ENCODE data around the gene ENHO. TPM values are rescaled to one million over a fixed set of nuclear protein-coding genes. Genes with fewer than 3 reads are reported as not detected.

ENHO gene
- total and polyA plus RNA-seq, 2 donors = 0.47 to 3.7 TPM

DNA sequence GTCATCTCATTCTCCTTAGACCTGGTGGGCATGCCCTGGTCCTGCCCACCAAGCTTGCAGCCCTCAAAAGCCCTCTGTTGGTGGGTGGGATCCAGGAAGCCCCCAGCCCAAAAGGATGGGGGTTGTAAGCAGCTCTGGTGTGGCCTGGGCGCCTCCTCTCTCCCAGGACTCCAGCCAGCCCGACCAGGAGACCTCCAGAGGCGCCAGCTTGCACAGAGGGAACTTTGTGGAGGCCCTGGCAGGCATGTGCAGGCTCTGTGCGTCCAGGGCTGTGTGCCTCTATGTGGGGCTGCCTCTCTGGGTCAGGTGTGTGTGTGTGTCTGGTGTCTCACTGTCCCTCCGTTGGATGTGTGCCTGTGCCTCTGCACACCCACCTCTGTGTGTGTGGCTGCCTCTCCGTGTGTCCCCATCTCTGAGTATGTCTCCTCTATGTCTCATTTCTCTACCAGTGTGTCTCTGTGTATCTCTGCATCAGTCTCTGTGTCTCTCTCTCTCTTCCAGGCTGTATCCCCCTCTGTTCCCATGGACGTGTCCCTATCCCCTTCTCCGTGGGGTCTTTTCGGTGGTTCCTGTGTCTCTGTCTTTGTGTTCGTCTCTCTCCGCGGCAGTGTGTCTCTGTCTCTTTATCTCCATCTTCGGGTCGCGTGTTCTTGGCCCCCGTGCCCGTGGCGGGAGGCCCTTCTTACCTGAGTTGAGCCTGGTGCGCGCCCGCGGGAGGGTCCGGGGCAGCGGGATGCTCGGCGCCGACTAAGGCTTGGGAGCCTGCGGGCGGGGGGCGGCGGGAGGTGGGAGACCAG is 501 bp downstream of the ENHO start:
- Histone ChIP-seq H3K27ac (ENCODE audit: low read depth in 1 of 2, low read length in 1 of 2) (no peak overlapping the region), H3K4me3 (ENCODE audit: low read length in 2 of 2) (peak overlapping the region in 1 of 2 donors; percentile 44), H3K27me3 (ENCODE audit: control insufficient read depth in 2 of 2, insufficient read depth in 1 of 2, low read length in 1 of 2) (peaks cover 17 to 58% of the 10 kb centered on the region in 2 donors), H3K9me3 (ENCODE audit: control insufficient read depth in 2 of 2, insufficient read depth in 1 of 2, low read length in 1 of 2) (peaks cover 0 to 4% of the 10 kb centered on the region in 2 donors), H3K36me3 (ENCODE audit: control insufficient read depth in 2 of 2, insufficient read depth in 2 of 2, low read length in 1 of 2) (no peaks in the 10 kb centered on the region), H3K4me1 (ENCODE audit: control insufficient read depth in 2 of 2, insufficient read depth in 2 of 2, low read length in 2 of 2) (peaks cover 5 to 6% of the 10 kb centered on the region in 2 donors)
- WGBS = 27% methylated on average over 31 of the region's 31 CpGs
- no peak for DNase-seq (ENCODE audit: low read depth in 6 of 9, low spot score in 9 of 9)

- DNase-seq (ENCODE audit: low read depth in 6 of 9, low spot score in 9 of 9) = no peak
- Histone ChIP-seq H3K27ac (ENCODE audit: low read depth in 1 of 2, low read length in 1 of 2) (no peak overlapping the region), H3K4me1 (ENCODE audit: control insufficient read depth in 2 of 2, insufficient read depth in 2 of 2, low read length in 2 of 2) (peaks cover 5 to 6% of the 10 kb centered on the region in 2 donors), H3K27me3 (ENCODE audit: control insufficient read depth in 2 of 2, insufficient read depth in 1 of 2, low read length in 1 of 2) (peaks cover 17 to 62% of the 10 kb centered on the region in 2 donors), H3K4me3 (ENCODE audit: low read length in 2 of 2) (no peak overlapping the region), H3K36me3 (ENCODE audit: control insufficient read depth in 2 of 2, insufficient read depth in 2 of 2, low read length in 1 of 2) (no peaks in the 10 kb centered on the region), H3K9me3 (ENCODE audit: control insufficient read depth in 2 of 2, insufficient read depth in 1 of 2, low read length in 1 of 2) (peaks cover 0 to 4% of the 10 kb centered on the region in 2 donors)
- 97% methylated on average over 11 of the region's 11 CpGs for WGBS
Measured at GRCh38 chr9:34521406-34522045, 1.3 kb downstream of the ENHO start.

DNA sequence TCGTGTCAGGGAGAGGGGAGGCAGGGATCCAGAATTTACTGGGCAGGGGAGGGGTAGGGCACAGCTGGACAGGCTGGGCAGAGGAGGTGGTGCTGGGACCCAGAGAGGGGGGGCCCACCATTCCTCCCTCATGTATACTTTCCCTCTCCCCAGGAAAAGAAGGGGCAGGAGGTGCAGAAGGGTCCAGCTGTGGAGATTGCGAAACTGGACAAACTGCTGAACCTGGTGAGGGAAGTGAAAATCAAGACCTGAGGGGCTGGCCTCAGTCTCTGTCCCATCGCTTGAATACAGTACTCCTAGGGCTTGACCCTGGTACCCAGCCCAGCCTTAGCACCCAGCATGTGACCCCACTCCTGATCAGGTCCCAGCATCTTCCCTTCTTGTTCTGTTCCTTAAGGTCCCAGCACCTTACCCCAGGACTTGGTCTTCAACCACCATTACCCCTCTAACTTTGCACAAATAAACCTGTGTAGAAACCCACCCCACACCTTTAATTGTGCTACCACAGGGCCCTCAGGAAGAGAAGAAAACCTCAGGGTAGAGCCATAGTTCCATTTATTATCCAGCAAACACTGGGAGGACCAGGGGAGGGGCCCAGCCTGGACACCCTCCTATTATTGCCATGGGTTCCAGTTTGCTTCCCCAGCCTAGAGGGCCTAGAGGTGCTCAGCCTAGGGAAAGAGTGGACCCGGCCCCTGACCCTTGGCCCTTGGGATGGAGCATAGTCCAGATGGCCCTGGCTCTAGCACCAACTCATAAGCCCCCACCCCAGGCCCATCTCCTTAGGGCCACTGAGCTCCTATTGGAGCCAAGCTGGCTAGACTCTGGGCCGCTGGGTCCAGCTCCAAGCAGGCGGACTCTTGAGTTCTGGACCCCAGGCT is 2.0 kb downstream of the ENHO start:
- Histone ChIP-seq H3K4me1 (ENCODE audit: control insufficient read depth in 2 of 2, insufficient read depth in 2 of 2, low read length in 2 of 2) (peaks cover 5 to 6% of the 10 kb centered on the region in 2 donors), H3K4me3 (ENCODE audit: low read length in 2 of 2) (no peak overlapping the region), H3K27me3 (ENCODE audit: control insufficient read depth in 2 of 2, insufficient read depth in 1 of 2, low read length in 1 of 2) (peaks cover 17 to 64% of the 10 kb centered on the region in 2 donors), H3K9me3 (ENCODE audit: control insufficient read depth in 2 of 2, insufficient read depth in 1 of 2, low read length in 1 of 2) (peaks cover 0 to 4% of the 10 kb centered on the region in 2 donors), H3K36me3 (ENCODE audit: control insufficient read depth in 2 of 2, insufficient read depth in 2 of 2, low read length in 1 of 2) (no peaks in the 10 kb centered on the region), H3K27ac (ENCODE audit: low read depth in 1 of 2, low read length in 1 of 2) (no peak overlapping the region)
- DNase-seq (ENCODE audit: low read depth in 6 of 9, low spot score in 9 of 9) = no peak
- 95% methylated on average over 6 of the region's 6 CpGs for WGBS

- peaks cover 17 to 62% of the 10 kb centered on the region in 2 donors for H3K27me3 ChIP-seq (ENCODE audit: control insufficient read depth in 2 of 2, insufficient read depth in 1 of 2, low read length in 1 of 2)
- H3K4me1 ChIP-seq (ENCODE audit: control insufficient read depth in 2 of 2, insufficient read depth in 2 of 2, low read length in 2 of 2) = peaks cover 5 to 6% of the 10 kb centered on the region in 2 donors
- peaks cover 0 to 4% of the 10 kb centered on the region in 2 donors for H3K9me3 ChIP-seq (ENCODE audit: control insufficient read depth in 2 of 2, insufficient read depth in 1 of 2, low read length in 1 of 2)
- H3K36me3 ChIP-seq (ENCODE audit: control insufficient read depth in 2 of 2, insufficient read depth in 2 of 2, low read length in 1 of 2) = no peaks in the 10 kb centered on the region
- no peak for DNase-seq (ENCODE audit: low read depth in 6 of 9, low spot score in 9 of 9)
- WGBS = 94% methylated on average over 6 of the region's 6 CpGs
- H3K27ac ChIP-seq (ENCODE audit: low read depth in 1 of 2, low read length in 1 of 2) = no peak overlapping the region
- no peak overlapping the region for H3K4me3 ChIP-seq (ENCODE audit: low read length in 2 of 2)
Measured at GRCh38 chr9:34520096-34520495, 2.7 kb downstream of the ENHO start.

- Histone ChIP-seq H3K4me3 (ENCODE audit: low read length in 2 of 2) (no peak overlapping the region), H3K36me3 (ENCODE audit: control insufficient read depth in 2 of 2, insufficient read depth in 2 of 2, low read length in 1 of 2) (no peaks in the 10 kb centered on the region), H3K27ac (ENCODE audit: low read depth in 1 of 2, low read length in 1 of 2) (no peak overlapping the region), H3K9me3 (ENCODE audit: control insufficient read depth in 2 of 2, insufficient read depth in 1 of 2, low read length in 1 of 2) (peaks cover 0 to 4% of the 10 kb centered on the region in 2 donors), H3K27me3 (ENCODE audit: control insufficient read depth in 2 of 2, insufficient read depth in 1 of 2, low read length in 1 of 2) (peaks cover 14 to 58% of the 10 kb centered on the region in 2 donors), H3K4me1 (ENCODE audit: control insufficient read depth in 2 of 2, insufficient read depth in 2 of 2, low read length in 2 of 2) (peaks cover 5 to 6% of the 10 kb centered on the region in 2 donors)
- DNase-seq (ENCODE audit: low read depth in 6 of 9, low spot score in 9 of 9) = no peak
- WGBS = 78% methylated on average over 2 of the region's 2 CpGs
Measured at GRCh38 chr9:34519321-34520020, 3.3 kb downstream of the ENHO start.

DNA sequence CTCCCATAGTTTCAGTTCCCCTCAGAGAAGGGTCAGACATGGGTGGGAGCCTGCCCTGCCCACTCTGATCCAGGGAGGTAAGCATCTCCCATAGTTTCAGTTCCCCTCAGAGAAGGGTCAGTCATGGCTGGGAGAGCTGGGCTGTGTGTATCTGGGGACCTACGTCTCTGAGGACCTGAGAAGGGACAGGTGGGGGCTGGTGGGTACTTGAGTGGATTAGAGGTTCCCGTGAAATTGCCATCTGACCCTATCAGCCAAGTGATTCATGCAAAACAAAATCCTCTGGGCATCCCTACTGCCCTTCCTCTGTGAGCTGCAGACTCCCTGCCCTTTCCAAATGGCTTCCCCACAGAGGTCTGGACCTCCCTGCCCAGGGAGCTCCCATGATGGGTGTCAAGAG is 3.9 kb downstream of the ENHO start:
- 96% methylated on average over 2 of the region's 2 CpGs for WGBS
- Histone ChIP-seq H3K36me3 (ENCODE audit: control insufficient read depth in 2 of 2, insufficient read depth in 2 of 2, low read length in 1 of 2) (no peaks in the 10 kb centered on the region), H3K27ac (ENCODE audit: low read depth in 1 of 2, low read length in 1 of 2) (no peak overlapping the region), H3K9me3 (ENCODE audit: control insufficient read depth in 2 of 2, insufficient read depth in 1 of 2, low read length in 1 of 2) (peaks cover 0 to 4% of the 10 kb centered on the region in 2 donors), H3K4me1 (ENCODE audit: control insufficient read depth in 2 of 2, insufficient read depth in 2 of 2, low read length in 2 of 2) (peaks cover 5 to 6% of the 10 kb centered on the region in 2 donors), H3K27me3 (ENCODE audit: control insufficient read depth in 2 of 2, insufficient read depth in 1 of 2, low read length in 1 of 2) (peaks cover 12 to 53% of the 10 kb centered on the region in 2 donors), H3K4me3 (ENCODE audit: low read length in 2 of 2) (no peak overlapping the region)
- no peak for DNase-seq (ENCODE audit: low read depth in 6 of 9, low spot score in 9 of 9)

GRCh38 chr9:34518110-34518616 is 4.6 kb downstream of the ENHO start:
- Histone ChIP-seq H3K27me3 (ENCODE audit: control insufficient read depth in 2 of 2, insufficient read depth in 1 of 2, low read length in 1 of 2) (peaks cover 12 to 47% of the 10 kb centered on the region in 2 donors), H3K27ac (ENCODE audit: low read depth in 1 of 2, low read length in 1 of 2) (no peak overlapping the region), H3K4me3 (ENCODE audit: low read length in 2 of 2) (no peak overlapping the region), H3K9me3 (ENCODE audit: control insufficient read depth in 2 of 2, insufficient read depth in 1 of 2, low read length in 1 of 2) (no peaks in the 10 kb centered on the region), H3K36me3 (ENCODE audit: control insufficient read depth in 2 of 2, insufficient read depth in 2 of 2, low read length in 1 of 2) (no peaks in the 10 kb centered on the region), H3K4me1 (ENCODE audit: control insufficient read depth in 2 of 2, insufficient read depth in 2 of 2, low read length in 2 of 2) (peaks cover 1 to 2% of the 10 kb centered on the region in 2 donors)
- DNase-seq (ENCODE audit: low read depth in 6 of 9, low spot score in 9 of 9) = no peak
- WGBS = 76% methylated on average over 6 of the region's 6 CpGs

- Histone ChIP-seq H3K36me3 (ENCODE audit: control insufficient read depth in 2 of 2, insufficient read depth in 2 of 2, low read length in 1 of 2) (no peaks in the 10 kb centered on the region), H3K4me3 (ENCODE audit: low read length in 2 of 2) (no peak overlapping the region), H3K27me3 (ENCODE audit: control insufficient read depth in 2 of 2, insufficient read depth in 1 of 2, low read length in 1 of 2) (peaks cover 6 to 41% of the 10 kb centered on the region in 2 donors), H3K4me1 (ENCODE audit: control insufficient read depth in 2 of 2, insufficient read depth in 2 of 2, low read length in 2 of 2) (no peaks in the 10 kb centered on the region), H3K9me3 (ENCODE audit: control insufficient read depth in 2 of 2, insufficient read depth in 1 of 2, low read length in 1 of 2) (no peaks in the 10 kb centered on the region), H3K27ac (ENCODE audit: low read depth in 1 of 2, low read length in 1 of 2) (no peak overlapping the region)
- WGBS = 95% methylated on average over 7 of the region's 7 CpGs
- DNase-seq (ENCODE audit: low read depth in 6 of 9, low spot score in 9 of 9) = no peak
Measured at GRCh38 chr9:34517185-34517584, 5.6 kb downstream of the ENHO start.

Data from thymus (tissue), 11 donors.